WTC11 (cell line): ENCODE data around the gene PRM2.

ENCODE experiments used
- AFF4 ChIP-seq: sonication (generic); formaldehyde crosslinking; IDR thresholded peaks from 2 replicates; pipeline ENCODE4 v1.8.1; 2023; ENCODE audit warnings: mild to moderate bottlenecking, missing genetic modification reagents, borderline replicate concordance
- CTCF ChIP-seq: fragments of 200-600 bp; IDR thresholded peaks from 2 replicates; pipeline ENCODE4 v1.8.0; 2022; ENCODE audit warnings: antibody characterized with exemption
- USF1 ChIP-seq: sonication (generic); formaldehyde crosslinking; IDR thresholded peaks from 2 replicates; pipeline ENCODE4 v1.8.0; 2022; ENCODE audit warnings: mild to moderate bottlenecking, missing genetic modification reagents
- USF2 ChIP-seq: sonication (generic); formaldehyde crosslinking; IDR thresholded peaks from 2 replicates; pipeline ENCODE4 v1.8.1; 2023; ENCODE audit warnings: mild to moderate bottlenecking, missing genetic modification reagents, moderate library complexity
- ZNF423 ChIP-seq: fragments of 250-450 bp; sonication (Bioruptor Pico); IDR thresholded peaks from 2 replicates; pipeline ENCODE4 v2.1.2; 2022; ENCODE audit warnings: mild to moderate bottlenecking, moderate library complexity

- no peak for TF ChIP-seq CTCF
- TF ChIP-seq AFF4 (CRISPR knock-in tag) = no peak
- no peak for TF ChIP-seq ZNF423 (CRISPR knock-in tag)
- TF ChIP-seq USF1 (CRISPR knock-in tag) = no peak
- TF ChIP-seq USF2 = no peak
These were observed 30.3 kb downstream of the PRM2 start for GRCh38 chr16:11245988-11246387.
